HG02610 (cell line): ENCODE measurements around the gene MAP1LC3B.

Experiments used
- ATAC-seq: cut with Tn5 transposase; IDR thresholded peaks from one replicate; pipeline ENCODE4 v1.9.1; 2021; ENCODE audit warnings: mild to moderate bottlenecking, moderate library complexity; ENCODE audit not compliant: unreplicated experiment

The MAP1LC3B gene

GRCh38 chr16:87407511-87408112 lies 15.5 kb downstream of the MAP1LC3B start:
- no peak for ATAC-seq

DNA sequence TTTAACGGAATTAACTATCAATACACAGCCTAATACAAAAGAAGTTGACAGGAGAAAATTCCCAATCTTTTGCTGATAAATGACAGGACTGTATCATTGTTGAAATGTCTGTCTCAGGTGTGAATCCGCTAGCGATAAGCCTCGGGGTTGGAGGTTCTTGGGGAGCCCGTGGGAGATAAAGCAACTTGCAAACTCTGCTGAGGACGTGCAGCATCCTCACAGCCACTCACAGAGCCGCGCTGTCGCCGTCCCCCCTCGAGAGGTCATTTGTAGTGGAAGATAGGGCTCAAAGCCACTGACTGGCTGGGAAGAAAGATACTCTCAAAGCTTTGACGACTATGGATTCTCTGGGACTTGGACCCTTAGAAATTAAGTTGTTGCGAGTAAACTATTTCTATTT lies 17.0 kb downstream of the MAP1LC3B start:
- ATAC-seq = no peak

GRCh38 chr16:87409781-87410180 lies 17.6 kb downstream of the MAP1LC3B start:
- no peak for ATAC-seq

- ATAC-seq = no peak
Observed at GRCh38 chr16:87410530-87410929, 18.4 kb downstream of the MAP1LC3B start.

- ATAC-seq = no peak
Observed at GRCh38 chr16:87410968-87411367, 18.8 kb downstream of the MAP1LC3B start.

- no peak for ATAC-seq
Observed at GRCh38 chr16:87411375-87412271, 19.5 kb downstream of the MAP1LC3B start.

- ATAC-seq = no peak
Observed at GRCh38 chr16:87412371-87412995, 20.3 kb downstream of the MAP1LC3B start.

- no peak for ATAC-seq
Observed at GRCh38 chr16:87412996-87413421, 20.9 kb downstream of the MAP1LC3B start.

DNA sequence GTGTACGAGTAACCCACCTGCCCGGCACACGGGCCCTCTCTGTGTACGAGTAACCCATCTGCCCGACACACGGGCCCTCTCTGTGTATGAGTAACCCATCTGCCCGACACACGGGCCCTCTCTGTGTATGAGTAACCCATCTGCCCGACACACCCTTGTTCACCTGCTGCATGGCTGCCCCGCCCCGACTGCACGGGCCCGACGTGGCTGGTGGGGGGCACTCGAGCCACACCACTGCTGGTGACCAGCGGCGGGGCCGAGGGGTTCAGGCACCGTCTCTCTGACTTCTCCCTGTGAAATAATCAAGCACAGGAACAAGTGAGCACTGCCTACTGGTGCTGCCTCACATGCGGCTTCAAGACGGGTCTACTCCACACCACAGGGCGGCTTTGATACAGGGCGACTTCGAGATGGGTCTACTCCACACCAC lies 22.1 kb downstream of the MAP1LC3B start:
- ATAC-seq = no peak

DNA sequence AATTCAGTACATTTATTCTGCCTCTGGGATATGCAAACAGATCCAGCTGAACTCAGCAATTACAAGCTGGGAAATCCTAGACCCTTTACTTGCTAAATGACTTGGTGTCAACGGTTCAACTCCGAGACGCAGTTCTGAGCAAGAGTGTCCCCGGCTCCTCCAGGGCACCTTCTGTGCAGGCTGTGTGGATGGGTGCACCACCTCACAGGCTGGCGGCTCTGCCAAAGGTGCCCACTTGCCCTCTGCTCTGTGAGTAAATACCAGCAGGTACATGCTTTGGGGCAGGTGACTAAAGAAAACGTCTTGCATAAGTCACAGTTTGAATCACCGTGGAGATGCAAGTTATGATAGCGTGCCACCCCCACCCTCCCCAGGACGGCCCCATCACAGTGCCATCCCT lies 23.3 kb downstream of the MAP1LC3B start:
- no peak for ATAC-seq

GRCh38 chr16:87416826-87417527 lies 24.8 kb downstream of the MAP1LC3B start:
- ATAC-seq = no peak

GRCh38 chr16:87417528-87417910 lies 25.4 kb downstream of the MAP1LC3B start:
- no peak for ATAC-seq

- ATAC-seq = no peak
Observed at GRCh38 chr16:87418216-87418615, 26.1 kb downstream of the MAP1LC3B start.

DNA sequence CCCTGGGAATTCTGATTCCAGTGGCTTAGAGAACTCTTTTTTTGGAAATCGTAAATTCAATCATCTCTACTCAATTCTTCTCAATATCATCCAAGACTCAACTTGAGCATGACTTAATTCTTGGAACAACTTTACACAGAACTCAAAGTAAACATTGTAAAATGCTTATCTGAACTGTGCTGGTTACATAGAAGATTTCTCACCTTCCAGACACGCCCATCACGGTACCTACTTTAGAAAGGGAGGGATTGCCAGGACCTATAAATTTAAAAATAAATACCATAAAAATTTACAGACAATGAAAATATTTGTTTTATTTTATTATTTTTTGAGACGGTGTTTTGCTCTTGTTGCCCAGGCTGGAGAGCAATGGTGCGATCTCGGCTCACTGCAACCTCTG lies 26.5 kb downstream of the MAP1LC3B start:
- ATAC-seq = no peak

DNA sequence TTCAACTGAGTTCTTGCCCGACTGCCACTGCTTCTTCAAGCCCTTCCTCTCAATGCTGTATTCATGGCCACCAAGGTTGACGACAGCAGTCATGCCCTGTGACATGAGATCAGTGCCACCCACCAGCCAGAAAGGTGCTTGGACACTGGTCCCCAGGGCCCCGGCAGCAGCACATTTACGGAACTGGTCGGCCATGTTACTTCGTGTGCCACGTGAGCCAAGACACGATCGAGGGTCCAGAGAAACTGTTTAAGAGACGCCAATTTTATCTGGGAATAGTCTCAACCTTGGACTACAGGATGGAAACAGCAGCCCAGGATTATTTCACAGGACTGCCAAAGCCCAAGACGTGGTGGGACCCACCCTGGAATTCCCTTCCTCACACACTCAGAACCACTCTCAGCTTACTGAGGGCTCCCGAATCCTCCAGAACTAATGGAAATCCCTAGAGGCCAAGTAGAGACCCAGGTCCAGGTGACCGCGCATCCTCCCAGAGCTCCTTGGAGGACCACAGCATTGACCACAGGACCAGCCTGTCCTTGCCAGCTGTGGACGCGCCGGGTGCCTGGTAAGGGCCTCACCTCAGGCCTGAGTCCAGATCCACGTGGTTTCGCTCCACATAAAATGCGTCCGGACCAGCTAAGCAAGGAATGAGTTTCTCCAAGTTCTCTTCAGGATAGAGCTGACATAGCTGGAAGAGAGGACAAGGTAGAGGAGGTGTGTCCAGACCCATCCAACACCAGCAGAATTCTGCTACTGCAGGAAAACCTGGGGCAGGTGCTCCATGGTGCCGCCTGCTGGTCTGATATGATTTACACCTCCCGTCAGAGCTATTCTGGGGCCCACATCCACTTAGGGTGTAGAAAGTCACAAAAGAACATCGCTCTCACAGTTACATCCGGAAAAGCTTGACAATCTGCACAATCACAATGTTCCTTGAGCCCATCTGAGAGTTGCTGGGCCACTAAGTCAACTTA lies 28.2 kb downstream of the MAP1LC3B start:
- ATAC-seq = no peak

- no peak for ATAC-seq
Observed at GRCh38 chr16:87421003-87421912, 29.1 kb downstream of the MAP1LC3B start.

- ATAC-seq = no peak
Observed at GRCh38 chr16:87422106-87422505, 30.0 kb downstream of the MAP1LC3B start.

DNA sequence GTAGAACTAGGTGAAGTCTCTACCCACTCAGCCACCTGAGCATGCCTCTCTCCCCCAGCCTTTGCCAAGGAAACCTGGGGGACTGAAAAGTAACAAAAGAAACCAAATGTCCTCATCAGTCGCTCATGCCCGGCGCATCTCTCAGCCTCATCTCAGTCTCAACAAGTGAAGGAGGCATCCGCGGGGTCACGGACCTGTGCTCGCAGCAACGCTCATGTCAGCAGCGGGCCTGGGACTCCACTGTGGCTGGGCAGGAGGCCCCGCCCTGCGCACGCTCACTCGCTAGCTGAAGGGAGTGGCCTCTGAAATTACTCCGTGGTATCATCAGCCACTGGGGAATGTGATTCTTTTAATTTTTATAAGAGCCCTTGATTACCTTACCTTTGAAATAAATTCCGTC lies 31.3 kb downstream of the MAP1LC3B start:
- no peak for ATAC-seq

DNA sequence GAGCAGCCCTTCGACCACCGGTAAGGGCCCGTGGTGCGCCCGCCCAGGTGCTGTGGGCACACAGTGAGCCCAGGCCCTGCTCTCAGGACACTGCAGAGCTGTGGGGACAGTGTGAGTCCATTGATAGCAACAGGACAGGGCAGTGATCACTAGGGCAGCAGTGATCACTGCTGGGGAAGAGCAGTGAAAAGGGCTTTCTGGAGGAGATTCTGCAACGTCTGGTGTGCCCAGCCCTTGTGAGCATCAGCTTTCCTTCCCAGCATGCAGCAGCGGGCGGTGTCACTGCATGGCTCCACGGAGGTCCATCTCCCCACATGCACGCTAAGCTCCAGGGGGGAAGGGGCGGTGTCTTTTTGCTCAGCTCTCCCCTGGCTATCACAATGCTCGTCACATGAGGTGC lies 32.1 kb downstream of the MAP1LC3B start:
- no peak for ATAC-seq
